Stimulated activated CD4-positive, alpha-beta T cell treated with anti-CD3 and anti-CD28 coated beads, Interleukin-4, amount 100 ng/mL, for 24 hours (primary cell): Measurements from ENCODE around the gene TTYH3.
A peak's percentile ranks its signal among the peaks of the same experiment; 100 is the strongest.

ENCODE experiments used
- DNase-seq: peaks from one replicate; pipeline ENCODE4 v3.0.0-alpha.2; 2020

TTYH3 gene

GRCh38 chr7:2710901-2711551, 79.2 kb downstream of the TTYH3 start:
- peak; percentile 27 for DNase-seq

DNA sequence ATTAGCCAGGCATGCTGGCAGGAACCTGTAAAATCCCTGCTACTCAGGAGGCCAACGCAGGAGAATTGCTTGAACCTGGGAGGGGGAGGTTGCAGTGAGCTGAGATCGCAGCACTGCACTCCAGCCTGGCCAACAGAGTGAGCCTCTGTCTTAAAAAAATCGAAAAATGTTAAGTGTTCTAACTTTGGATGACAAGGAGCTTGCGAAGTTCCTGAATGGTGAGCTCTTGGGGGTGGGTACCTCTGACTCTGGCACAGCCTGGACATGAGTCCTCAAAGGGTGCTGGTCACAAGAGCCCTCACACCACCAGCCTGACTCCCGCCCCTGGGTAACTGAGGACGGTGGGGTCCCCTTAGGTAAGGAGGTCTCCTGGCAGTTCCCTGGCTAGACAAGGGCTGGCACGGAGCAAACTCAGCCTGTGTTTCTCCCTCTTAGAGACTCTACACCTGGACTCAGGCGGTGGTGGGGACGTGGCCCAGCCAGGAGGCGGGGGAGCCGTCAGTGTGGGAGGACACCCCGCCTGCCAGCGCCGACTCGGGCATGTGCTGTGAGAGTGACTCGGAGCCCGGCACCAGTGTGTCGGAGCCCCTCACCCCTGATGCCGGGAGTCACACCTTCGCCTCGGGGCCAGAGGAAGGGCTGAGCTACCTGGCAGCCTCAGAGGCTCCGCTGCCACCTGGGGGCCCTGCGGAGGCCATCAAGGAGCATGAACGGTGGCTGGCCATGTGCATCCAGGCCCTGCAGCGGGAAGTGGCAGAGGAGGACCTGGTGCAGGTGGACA, 80.3 kb downstream of the TTYH3 start:
- DNase-seq: no peak

GRCh38 chr7:2713370-2713769, 81.6 kb downstream of the TTYH3 start:
- no peak for DNase-seq

DNA sequence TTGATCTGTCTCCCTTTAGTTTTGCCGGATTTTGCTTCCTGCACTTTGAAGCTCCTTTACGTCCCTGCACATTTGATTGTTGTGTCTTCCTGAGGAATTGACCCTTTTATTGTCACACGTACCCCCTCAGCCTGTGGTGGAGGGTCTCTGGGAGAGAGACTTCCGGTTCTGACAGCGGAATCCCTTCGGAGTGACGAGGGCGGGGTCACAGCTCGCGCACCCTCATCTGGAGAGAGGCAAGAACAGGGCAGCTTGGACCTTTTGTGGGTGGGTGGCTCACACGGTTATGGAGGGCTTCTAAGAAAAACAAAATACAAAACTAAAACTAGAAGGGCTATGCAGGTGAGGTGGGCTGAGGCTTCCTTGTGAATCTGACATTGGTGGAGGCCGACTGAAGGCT, 82.2 kb downstream of the TTYH3 start:
- DNase-seq: no peak
